ENCODE results near the gene TAF12.
"Not testable (repeated sequence)": the region's sequence is repeated elsewhere in the genome, so short reads cannot be mapped to it uniquely, and the experiment has no call there.

DNA sequence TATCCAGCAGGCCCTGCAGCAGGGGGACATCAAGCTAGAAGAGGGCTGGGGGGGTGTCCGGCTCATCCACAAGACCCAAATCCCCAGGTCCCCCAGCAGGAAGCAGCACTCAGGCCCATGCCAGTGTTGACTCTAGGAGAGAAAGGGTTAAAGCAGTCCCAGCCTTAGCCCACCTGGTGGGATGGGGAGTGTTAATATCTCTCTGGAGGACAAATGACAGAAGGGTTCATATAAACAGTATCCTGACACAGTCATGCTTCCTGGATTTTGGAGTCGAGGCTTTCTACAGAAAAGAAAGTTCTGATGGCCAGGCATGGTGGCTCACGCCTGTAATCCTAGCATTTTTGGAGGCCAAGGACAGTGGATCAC is 48.9 kb downstream of the TAF12 start:
- not testable (repeated sequence) for TF ChIP-seq SP1 (IDR thresholded peaks at IDR 0.05); FOXM1 (IDR thresholded peaks at IDR 0.05; ENCODE audit: borderline replicate concordance)
